Body of pancreas (tissue), 4 donors: ENCODE measurements around the gene RAB17.

Source experiments
- POLR2A ChIP-seq, 3 donors: fragments of 450-650 bp; IDR thresholded peaks; one replicate each; pipeline ENCODE4 v1.6.1; 2016; ENCODE audit warnings: antibody characterized with exemption in 3 of 3, mild to moderate bottlenecking in 2 of 3
- TF ChIP-seq, protein P1 (sequence below), 7 experiments: fragments of 450-650 bp in 4 of 7; fragments of 200-600 bp in 3 of 7; sonication (generic) in 3 of 7; IDR thresholded peaks; one replicate each; pipeline ENCODE4 v1.5.1; 2016 to 2019; ENCODE audit warnings: antibody characterized with exemption in 7 of 7

- TF ChIP-seq, protein P1, sequence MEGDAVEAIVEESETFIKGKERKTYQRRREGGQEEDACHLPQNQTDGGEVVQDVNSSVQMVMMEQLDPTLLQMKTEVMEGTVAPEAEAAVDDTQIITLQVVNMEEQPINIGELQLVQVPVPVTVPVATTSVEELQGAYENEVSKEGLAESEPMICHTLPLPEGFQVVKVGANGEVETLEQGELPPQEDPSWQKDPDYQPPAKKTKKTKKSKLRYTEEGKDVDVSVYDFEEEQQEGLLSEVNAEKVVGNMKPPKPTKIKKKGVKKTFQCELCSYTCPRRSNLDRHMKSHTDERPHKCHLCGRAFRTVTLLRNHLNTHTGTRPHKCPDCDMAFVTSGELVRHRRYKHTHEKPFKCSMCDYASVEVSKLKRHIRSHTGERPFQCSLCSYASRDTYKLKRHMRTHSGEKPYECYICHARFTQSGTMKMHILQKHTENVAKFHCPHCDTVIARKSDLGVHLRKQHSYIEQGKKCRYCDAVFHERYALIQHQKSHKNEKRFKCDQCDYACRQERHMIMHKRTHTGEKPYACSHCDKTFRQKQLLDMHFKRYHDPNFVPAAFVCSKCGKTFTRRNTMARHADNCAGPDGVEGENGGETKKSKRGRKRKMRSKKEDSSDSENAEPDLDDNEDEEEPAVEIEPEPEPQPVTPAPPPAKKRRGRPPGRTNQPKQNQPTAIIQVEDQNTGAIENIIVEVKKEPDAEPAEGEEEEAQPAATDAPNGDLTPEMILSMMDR (IDR thresholded peaks at IDR 0.05): no peak
- no peak for TF ChIP-seq POLR2A (IDR thresholded peaks at IDR 0.05)
Measured at GRCh38 chr2:237616373-237616733, 25.8 kb upstream of the RAB17 start.
